GM12864 (cell line): Measurements from ENCODE around the gene PKP4.
A peak's percentile ranks its signal among the peaks of the same experiment; 100 is the strongest.

Source experiments
- DNase-seq: peaks from one replicate; pipeline ENCODE4 v3.0.0-alpha.2; 2011; ENCODE audit warnings: low read depth
- H3K4me3 ChIP-seq: 2 replicates; pipeline ENCODE4 v1.5.1; 2011; ENCODE audit warnings: mild to moderate bottlenecking, low read depth, low read length, control low read depth
- TF ChIP-seq, protein P1 (sequence below): IDR thresholded peaks from 2 replicates; pipeline ENCODE4 v1.5.1; 2011; ENCODE audit warnings: low read depth, mild to moderate bottlenecking, moderate library complexity, low read length, control low read depth, inconsistent platforms; ENCODE audit errors: missing control alignments

Gene PKP4

DNA sequence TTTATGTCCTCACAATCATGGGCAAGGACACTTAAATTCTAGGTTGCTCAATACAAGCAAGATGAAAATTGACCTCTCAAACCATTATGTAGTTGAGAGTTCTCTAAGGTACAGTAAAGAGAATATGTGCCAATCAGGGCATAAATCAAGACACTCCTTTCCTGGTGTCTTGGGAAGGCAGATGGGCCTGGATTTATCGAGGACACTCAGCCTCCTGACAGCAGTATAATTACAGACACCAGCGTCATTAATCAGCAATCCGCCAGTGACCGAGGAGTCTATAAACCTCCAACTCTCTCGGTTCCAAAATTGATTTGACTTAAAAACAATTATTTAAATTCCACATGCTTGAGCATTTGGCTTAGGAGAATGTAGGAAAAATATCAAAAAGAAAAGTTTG, 262.7 kb downstream of the PKP4 start:
- no peak for DNase-seq
- TF ChIP-seq, protein P1, sequence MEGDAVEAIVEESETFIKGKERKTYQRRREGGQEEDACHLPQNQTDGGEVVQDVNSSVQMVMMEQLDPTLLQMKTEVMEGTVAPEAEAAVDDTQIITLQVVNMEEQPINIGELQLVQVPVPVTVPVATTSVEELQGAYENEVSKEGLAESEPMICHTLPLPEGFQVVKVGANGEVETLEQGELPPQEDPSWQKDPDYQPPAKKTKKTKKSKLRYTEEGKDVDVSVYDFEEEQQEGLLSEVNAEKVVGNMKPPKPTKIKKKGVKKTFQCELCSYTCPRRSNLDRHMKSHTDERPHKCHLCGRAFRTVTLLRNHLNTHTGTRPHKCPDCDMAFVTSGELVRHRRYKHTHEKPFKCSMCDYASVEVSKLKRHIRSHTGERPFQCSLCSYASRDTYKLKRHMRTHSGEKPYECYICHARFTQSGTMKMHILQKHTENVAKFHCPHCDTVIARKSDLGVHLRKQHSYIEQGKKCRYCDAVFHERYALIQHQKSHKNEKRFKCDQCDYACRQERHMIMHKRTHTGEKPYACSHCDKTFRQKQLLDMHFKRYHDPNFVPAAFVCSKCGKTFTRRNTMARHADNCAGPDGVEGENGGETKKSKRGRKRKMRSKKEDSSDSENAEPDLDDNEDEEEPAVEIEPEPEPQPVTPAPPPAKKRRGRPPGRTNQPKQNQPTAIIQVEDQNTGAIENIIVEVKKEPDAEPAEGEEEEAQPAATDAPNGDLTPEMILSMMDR: no peak
- no peak overlapping the region for H3K4me3 ChIP-seq

DNA sequence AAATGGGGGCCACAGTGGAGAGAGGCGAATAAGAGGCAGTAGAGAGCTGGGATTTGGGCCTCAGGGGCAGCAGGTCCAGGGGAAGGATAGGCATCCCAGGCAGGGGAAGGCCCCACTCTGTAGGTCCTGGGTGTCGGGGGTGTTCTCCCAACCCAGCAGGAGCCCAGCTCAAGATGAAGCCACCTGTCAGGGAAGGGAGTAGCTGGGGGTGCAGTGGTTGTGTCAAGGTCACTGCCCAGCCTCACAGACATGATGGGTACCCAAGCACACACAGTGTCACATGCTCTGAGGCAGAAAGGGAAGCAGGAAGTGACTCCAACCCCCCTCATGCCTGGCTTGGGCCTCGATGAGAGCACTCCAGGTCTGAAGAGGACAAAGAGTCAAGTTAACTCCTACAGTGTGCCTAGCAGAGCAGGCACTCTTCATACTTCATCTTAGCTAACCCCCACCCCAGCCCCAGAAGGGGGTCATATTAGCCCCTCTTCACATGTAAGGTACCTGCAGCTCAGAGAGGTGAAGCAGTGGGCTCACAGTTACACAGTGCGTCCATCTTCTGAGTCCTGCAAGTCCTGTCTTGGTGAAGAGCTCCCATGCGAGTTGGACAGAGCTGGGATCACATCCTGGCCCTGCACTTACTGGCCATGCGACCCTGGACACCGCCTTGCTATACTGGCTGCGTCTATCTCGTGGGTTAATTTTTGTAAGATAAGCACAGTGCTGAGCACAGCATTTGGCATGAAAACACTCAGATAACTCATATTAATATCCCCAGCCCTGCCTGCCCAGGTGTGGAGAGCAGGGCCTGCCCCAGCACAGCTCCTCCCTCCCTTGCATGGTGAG, 265.7 kb downstream of the PKP4 start:
- TF ChIP-seq, protein P1: no peak
- DNase-seq: no peak
- H3K4me3 ChIP-seq: no peak overlapping the region

DNA sequence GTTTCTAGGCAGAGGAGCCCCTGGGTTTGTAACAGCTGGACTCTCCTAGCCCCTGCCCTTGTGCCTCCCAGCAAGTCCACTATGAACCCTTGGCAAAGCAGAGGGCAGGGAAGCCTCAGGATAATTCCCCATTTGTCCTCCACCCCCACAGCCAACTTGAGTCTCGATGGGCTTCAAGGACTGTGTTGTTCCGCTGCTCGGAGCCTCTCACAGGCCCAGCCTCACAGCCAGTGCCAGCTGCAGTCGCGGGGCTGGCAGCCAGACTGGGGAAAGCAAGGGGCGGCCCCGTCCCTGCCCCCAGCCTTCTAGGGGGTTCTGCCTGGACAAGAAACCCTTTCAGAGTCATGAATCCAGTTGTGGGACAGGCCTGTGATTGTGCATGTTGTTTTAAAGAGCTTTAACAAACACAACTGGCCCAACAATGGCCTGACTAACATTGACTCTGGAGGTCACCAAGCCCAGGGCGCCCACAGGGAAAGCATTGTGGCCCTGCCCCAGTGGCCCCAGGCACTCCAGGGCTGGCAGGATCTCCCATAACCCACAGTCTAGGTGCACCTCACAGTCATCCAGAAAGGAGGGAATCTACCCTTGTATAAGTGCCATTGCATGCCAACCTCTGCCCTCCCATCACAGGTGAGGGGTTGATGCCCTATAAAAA, 266.6 kb downstream of the PKP4 start:
- H3K4me3 ChIP-seq: no peak overlapping the region
- TF ChIP-seq, protein P1: no peak
- no peak for DNase-seq

DNA sequence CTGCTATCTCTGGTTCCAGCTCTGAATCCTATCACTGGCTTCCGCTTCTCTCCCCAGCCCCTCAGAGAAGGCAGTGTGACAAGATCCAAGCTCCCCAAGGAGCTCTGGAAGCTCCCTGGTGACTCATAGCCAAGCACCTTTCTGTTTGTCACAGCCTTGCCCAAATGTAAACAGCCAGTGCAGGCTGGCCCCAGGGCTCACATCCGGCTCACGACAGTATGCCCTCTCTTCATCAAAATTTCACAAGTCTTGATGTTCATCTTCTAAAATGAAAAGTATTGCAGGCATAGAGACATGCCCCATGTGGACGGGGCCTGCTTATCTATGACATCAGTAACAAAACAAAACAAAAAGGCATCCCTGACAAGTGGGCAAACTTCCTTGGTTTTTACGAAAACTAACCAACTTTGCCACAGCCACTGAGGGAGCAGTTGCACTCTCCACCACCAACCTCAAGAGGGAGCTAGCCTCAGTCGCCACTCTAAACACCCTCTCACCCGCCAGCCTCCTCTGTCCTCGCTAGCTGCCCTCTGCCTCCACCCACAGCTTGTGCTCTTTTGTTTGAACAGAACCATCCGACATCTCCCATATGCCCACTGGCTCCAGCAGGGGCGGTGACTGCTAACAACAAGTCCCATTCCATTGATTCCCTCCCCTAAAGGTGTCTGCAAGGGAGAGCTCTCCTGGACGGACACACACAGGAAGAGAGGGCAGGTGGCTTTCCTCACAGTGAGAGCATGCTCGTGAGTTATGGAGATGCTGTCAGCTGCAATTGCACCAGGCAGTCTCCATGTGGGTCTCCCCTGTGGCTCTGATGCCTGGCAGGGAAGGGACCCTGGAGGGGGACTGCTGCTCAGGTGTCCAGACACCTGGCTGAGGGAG, 267.4 kb downstream of the PKP4 start:
- TF ChIP-seq, protein P1: peak; percentile 68
- no peak for DNase-seq
- H3K4me3 ChIP-seq: no peak overlapping the region

DNA sequence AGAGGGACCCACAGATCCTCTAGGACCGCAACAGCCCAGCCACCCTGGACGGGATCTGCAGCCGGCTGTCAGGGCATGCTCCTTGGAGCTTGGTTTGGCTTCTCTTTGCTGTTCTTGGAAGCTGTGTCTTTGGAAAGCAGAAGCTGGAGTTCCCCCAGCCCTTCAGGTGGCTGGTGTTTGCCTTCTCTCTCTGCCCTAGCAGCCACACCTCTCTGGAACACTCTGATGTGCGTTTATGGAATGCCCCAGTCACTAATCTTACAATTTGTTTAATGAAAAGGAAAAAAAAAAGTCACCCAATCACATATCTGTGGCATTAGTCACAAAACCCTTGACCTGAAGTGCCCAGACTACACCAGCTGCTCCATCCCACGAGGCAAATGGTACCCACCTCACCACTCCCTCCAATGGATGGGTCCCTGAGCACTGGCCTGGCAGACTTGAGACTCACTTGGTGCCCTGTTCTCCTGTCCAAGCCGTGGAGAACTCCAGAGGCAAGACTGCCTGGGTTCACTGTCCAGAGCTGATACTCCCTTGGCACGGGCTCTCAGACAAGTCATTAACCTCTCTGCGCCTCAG, 268.1 kb downstream of the PKP4 start:
- TF ChIP-seq, protein P1: no peak
- no peak overlapping the region for H3K4me3 ChIP-seq
- no peak for DNase-seq

DNA sequence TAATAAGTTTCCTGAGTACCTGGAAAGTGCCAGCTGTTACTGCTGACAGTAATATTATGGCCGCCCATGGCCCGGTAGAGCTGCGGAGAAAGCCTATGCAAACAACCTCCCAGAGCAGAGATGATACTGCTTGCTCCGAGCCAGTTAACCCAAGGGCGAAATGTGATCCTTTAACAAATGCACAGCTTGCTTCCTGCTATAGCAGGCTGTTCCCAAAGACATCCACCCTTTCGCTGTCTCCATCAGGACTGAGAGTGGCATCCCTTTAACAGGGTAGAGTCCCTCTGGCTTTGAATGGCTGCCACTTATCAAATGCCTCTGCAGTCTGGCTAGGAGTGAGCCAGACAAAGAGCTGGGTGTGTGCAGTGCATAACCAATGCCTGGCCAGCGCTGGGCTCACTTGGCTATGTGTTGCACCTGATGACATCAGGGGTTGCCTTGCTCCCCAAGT, 268.7 kb downstream of the PKP4 start:
- no peak overlapping the region for H3K4me3 ChIP-seq
- TF ChIP-seq, protein P1: no peak
- no peak for DNase-seq
